Activated CD4-positive, alpha-beta T cell treated with anti-CD3 and anti-CD28 coated beads, Interleukin-2, amount 50 U/mL, for 1 hour (primary cell): ENCODE measurements around the gene MPPED1.
A peak's percentile ranks its signal among the peaks of the same experiment; 100 is the strongest.

Experiments
- DNase-seq: peaks from one replicate; pipeline ENCODE4 v3.0.0-alpha.2; 2020

The MPPED1 gene, protein sequence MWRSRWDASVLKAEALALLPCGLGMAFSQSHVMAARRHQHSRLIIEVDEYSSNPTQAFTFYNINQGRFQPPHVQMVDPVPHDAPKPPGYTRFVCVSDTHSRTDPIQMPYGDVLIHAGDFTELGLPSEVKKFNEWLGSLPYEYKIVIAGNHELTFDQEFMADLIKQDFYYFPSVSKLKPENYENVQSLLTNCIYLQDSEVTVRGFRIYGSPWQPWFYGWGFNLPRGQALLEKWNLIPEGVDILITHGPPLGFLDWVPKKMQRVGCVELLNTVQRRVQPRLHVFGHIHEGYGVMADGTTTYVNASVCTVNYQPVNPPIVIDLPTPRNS

DNA sequence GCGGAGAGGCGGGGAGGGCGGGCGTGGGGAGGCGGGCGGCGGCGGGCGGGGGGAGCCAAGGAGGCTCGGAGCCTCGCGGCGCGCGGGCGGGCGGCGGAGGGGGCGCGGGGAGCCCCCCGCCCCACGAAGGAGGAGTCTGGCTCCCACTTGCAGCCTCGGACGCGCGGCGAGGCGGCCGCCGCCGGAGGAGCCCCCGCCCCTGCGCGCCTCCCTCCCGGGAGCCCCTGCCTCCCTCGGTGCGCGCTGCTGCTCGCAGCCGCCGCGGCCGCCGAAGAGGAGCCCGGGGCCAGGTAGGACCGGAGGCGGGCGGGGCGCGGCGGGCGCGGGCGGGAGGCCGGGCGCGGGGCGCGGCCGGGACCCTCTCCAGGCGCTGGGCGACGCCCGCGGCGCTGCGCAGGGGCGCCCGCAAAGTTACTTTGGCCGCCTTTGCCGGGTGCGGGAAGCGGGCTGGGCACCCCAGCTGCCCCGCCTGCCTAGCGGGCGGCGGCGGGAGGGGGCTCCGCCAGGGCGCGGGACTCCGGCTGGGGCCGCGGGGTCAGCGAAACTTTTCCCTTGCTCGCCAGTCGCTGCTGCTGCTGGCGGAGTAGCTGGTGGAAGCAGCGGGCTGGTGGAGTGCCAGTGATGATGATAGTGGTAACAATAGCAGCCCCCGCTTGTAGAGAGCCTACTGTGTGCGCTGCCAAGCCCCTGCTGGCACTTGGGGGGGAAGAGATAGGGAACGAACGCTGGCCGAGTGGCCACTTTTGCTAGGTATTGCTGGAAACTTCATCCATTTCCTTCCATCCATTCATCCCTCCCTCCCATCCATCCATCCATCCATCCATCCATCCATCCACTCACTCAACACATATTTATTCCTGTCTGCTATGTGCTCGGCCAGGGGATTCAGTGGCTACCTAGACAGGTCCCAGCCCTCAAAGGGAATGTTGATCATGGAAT is at the start of gene MPPED1:
Gene MPPED1 (plus strand): TSS at position 146 of the 939 bp plus-strand sequence. CDS start 12,972 bp downstream, outside the sequence.
- DNase-seq: no peak

DNA sequence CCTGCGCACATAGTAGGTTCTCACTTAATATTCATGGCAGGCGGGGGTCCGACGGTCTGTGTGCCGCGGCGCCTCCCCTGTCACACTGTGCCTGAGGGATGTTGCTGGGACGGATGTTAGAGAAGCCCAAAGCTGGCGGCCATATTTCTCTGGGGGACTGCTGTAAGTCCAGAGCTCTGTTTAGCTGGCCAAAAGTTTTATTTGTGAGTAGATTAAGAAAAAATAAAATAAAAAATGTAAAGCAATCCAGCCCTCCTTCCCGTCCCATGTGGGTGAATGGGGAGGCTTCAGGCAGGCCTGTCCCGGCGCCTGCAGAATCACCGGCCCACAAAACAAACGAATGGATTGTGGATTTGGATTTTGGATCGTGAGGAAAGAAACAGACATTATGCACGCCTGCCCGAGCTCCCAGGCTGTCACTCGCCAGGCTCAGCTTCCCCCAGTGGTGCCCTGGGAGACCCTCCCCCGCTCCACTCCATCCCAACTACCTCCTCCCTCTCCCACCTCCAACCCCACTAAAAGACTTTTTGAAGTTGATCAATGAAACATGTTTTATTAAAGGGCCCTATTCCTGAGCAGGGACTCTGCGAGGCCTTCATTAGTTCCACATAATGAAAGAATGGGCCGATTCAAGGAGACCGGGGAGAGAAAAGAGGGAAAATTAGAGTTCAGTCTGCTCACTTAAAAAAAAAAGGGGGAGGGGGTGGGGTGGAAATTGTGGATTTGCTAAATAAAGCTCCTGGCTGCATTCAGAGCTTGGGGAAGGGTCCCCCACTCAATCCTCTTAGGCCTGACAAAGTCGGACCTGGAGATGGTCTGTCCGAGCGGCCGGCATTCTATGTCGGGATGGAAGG is 48.3 kb upstream of the MPPED1 start:
- DNase-seq: no peak

DNA sequence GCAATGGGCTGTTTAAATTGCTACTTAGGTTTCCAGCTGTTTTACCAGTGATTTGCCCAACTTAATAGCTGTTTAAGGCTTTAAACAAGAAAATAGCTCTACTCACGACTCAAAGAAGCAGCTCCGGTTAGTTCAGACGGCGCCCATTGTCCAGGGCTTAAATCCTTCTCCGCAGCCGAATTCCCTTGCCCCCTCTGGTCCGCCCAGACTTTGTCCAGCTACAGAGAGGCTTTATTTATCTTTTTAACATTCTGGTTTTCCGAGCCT is 47.7 kb upstream of the MPPED1 start:
- DNase-seq: no peak

DNA sequence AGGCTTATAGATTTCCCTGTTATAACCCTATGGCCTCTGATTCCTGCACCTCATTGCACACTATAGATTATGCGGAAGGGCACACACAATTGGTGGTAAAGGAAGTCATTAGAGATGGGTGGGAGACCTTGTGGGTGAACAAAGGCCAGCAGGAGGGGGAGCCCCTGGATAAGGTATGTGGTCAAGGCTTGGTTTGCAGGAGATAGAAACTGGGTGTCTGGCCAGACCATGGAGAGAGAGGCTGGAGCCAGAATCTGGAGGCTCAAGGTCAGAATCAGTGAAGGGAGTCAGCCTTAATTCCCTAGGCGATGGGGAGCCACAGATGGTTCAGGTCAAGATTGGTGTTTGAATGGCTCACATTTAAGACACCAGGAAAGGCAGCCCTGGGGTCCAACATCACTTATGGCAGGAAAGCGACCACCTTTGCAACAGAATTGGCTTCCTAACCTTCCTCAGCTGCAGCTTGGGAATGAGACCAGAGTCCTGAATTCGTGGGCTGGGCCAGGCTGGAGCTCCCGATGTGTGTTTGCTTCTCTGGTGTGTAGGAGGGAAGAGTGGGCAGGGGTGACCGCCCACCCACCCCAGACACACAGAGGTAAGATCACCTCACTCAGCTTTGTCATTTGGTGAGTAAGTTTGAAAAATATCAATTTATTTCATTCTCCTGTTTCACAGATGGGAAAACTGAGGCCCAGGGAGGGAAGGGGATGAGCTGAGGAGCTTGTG is 45.9 kb upstream of the MPPED1 start:
- no peak for DNase-seq

DNA sequence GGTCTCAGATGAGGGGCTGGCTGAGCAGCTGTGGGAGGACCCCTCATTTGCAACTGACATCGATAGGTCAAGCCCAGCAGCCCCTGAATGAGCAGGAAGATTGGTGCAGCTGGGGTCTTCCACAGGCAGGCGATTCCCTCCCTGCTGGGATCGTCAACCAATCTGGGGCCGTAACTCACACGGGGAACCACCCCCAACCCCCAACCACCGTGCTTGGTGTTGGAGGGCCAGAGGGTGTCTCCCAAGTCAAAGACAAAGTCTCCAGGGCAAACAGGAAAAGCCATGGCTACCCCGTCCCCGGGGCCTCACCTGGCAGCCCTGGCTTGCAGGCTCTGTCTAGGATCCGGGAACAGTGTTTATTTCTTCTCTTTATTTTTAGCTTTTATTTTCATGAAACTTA is 41.8 kb upstream of the MPPED1 start:
- no peak for DNase-seq

DNA sequence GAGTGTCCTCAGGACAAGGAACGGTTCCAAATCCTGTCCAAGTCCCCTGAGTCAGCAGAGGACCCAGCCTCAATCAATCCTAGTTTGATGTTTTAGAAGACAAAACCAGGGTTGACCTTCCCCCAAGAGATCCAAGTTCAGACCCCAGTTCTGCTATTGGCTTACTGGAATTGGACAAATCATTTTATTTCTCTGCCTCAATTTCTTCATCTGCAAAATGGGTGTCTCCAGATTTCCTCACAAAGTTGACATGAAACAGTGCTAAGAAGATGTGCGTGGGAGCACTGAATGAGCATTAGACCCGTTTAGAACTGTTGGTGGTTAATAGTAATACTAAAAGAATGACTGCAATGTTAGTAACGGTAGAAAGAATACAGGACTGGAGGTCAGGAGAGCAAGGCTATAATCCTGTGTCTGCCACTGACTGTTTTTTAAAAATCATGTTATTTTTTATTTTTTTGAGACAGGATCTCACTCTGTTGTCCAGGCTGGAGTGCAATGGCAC is 35.8 kb upstream of the MPPED1 start:
- DNase-seq: no peak

DNA sequence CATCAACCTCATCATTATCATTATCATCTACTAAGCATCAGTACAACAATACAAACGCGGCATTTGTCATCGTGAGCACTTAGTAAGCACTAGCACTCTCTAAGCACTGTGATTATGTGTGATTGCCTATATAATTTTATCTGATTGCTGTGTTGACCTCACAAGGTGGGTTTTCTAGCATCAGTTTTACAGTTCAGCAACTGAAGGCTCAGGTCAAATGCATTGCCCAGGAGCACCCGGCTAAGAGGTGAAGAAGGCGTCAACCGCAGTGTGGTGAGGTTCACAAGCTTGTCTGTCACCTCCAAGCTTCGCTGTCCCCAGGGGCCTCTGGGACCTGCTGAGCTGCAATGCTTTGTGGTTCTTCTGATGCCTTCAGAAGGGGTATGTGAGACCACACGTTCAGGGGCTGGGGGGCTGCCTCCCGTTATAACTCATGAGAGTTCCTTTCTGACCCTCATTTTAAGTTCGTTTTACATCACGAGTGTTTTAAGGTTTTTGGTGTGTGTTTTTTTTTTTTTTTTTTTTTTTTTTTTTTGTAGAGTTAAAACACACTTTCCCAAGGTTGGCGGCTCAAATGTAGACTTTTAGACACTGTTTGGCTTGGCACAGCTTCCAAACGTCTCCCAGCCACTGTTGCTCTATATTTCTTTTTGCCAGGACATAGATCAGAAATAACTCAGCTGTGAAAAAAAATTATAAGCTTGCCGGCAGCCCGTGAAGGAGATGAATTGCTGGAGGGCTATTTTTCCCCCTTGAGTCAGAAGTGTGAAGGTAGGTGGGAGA is 34.9 kb upstream of the MPPED1 start:
- peak; percentile 6 for DNase-seq

DNA sequence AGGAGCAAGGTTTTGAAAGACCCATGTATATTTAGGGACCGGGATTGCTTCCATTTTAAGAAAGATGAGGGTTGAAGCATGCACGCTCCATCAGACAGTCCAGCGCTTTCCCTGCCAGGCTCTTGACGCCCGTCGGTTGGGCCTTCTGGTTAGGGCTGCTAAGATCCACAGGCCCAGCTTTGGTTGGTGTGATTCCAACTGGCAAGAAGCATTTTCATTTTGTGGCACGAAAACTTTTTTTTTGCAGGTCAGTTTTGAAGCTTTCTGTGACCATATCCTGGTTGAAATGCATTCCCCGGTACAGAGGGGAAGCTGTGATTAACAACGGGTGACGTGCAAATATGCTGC is 34.3 kb upstream of the MPPED1 start:
- no peak for DNase-seq

DNA sequence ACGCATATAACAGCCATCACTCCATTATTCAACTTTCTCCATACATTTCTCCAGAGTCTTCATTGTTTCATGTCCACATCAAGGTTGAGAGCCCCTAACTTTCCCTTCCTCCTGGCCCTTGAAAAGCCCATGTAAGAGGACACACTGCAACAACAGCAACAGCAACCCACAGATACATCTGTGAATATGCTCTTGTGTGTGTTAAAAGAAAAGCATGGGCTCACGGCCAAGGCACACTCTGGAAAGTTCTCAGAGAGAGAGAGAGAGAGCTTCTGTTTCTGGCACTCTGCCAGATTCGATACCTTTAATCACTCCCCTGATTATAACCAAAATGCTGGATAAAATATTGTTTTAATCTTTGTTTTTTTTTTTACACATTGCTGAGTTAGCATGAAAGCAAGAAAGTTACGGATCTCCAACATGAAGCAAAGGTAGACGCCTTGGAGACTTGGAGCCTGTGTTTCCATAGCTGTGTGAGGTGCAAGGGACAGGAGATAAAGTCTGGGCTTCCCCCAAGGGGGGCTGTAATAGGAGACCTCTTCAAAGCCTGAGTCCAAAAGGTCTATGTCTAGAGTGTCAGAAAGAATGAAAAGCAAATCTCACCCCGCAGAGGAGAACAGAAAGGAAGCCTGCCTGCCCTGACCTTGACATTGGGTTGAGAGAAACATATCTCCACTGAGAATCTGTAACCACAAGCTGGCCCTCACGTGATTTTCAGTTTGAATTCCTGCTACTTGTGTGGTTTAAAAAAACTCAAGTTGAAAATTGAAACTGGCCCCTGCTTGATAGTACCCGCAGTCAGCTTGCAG is 33.7 kb upstream of the MPPED1 start:
- DNase-seq: no peak

DNA sequence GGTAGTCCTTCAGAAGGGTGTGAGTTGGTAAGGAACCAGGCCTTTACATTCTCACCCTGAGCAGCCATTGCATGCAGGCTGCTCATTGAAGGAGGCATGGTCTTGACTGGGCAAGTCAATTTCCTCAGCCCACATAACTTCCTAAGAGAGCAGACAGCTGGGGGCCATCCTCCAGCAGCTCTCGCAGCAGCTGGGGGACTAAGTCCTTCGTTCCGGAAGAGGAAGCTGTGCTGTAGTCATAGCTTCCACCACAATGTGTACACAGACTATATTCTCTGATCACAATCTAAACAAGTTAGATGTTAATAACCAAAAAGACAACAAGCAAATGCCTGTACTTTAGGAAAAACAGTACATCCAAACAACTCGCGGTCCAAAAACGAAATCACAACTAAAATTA is 30.1 kb upstream of the MPPED1 start:
- DNase-seq: no peak

DNA sequence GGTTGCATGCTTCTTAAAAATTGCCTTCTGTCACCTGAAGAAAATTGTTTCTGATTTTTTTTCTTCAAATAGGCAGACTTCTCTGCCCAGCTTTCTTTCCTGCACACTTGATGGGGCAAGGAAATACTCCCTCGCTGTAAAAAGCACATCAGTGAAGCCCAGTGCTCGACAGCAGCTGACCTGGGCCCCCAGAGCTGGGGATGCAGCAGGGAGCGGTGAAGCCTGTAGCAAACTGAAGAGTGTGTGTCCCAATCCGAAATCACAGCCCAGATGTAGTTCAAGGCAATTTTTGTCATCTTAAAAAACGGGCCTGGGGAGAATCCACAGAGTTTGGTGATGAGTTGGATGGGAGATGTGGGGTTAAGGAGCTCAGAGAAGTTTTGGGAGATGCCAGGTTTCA is 27.0 kb upstream of the MPPED1 start:
- no peak for DNase-seq

DNA sequence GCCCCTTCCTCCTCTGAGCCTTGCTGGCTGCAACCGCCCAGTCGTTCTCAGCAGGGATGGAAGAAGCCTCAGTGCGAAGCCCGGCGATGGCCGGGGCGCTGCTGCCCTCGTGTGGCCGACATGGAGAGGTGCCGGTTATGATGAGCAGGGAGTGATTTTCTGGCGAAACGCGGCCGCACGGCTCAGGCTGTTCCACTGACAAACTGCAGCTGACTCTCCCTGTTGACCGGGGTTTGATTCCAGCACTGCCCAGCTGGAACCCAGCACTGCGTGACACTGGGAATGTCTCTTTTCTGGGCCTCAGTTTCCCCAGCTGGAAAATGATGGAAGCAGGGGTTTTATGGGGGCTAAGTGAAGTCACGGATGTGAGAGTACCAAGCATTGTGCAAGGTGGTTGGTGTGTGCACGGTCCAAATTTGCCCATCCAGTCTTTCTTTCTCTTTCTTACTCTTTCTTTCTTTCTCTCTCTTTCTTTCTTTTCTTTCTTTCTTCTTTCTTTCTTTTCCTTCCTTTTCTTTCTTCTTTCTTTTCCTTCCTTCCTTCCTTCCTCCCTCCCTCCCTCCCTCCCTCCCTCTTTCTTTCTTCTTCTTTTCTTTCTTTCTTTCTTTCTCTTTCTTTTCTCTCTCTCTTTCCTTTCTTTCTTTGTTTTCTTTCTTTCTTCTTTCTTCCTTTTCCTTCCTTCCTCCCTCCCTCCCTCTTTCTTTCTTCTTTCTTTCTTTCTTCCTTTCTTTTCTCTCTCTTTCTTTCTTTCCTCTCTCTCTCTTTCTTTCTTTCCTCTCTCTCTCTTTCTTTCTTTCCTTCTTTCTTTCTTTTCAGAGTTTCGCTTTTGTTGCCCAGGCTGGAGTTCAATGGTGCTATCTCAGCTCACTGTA is 25.8 kb upstream of the MPPED1 start:
- peak; percentile 69 for DNase-seq

DNA sequence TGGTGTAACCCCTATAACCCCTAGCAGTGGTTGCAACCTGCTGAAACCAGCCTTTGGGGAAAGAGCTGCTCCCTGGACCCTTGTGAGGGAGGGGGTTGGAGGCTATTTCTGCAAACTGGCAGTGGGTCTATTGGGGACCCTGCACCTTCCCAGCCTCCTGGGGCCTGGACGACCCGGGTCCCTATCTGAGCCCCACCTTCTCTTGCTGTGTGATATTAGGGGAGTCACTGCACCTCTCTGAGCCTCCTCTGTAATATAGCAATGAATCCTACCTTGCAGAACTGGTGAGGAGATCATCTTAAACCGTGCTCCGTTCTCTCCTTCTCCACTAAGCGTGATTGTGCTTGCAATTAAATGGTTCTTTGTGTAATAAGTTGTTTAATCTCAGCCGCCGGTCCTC is 24.0 kb upstream of the MPPED1 start:
- no peak for DNase-seq

DNA sequence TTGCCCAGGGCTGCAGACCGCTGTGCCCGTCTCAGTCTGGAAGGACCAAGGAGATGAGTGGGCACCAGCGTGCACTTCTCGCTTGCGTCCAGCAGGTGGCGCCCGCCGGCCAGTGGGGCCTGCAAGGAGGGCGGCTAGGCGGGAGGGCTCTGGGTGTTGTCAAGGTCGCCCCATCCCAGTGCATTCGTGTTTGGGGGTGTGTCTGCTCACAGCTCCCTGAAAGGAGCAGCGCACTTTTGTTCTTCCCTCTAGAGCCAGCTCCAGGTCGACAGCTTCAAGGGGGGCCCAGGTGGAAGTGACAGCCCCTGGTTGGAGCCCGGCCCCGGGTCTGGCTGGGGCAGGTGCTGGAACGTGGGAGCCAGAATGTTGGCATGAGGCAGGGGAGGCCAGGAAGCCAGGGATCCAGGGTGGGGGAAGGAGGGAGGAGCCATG is 23.4 kb upstream of the MPPED1 start:
- peak; percentile 67 for DNase-seq

DNA sequence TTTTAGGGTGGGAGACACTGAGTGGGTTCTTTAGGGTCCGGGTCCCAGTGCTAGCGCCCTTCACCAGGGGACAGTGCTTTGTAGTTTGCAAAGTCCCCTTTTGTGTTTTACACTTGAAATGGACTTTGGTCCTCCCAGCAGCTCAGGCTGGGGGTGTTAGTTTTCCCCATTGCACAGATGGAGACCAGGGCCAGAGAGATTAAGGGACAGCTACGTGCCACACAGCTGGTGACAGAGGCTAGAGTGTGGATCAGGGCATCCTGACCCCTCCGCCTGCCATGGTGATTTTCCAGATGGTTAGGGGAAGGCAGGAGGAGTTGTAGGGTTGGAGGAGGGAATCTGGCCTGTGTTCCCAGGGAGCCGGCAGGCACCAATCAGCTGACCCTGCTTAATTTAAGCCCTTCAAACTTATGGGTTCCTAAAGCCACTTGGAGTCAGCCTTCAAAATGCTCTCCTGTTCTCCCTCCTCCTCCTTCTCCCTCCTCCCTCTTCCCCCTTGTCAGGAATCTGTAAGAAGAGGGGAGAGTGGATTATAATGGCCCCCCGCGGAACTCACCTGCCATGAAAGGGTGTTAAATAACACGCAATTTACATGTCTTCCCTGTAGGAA is 22.5 kb upstream of the MPPED1 start:
- no peak for DNase-seq

DNA sequence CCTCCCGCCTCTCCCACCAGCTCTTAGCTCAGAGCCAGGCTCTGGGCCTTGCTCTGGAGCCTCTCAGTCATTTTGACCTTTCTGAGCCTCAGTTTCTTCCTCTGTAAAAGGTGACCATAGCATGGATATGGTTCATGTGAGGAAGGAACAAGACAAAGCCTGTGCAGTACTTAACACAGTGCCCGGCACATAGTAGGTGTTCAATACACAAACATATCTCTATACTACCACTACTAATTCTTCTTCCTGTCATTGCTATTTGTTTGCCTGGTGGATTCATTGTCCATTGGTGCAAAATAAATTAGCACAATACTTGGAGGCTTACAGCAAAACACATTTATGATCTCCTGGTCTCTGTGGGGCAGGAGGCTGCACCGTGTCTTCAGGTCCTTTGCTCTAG is 21.6 kb upstream of the MPPED1 start:
- DNase-seq: no peak

DNA sequence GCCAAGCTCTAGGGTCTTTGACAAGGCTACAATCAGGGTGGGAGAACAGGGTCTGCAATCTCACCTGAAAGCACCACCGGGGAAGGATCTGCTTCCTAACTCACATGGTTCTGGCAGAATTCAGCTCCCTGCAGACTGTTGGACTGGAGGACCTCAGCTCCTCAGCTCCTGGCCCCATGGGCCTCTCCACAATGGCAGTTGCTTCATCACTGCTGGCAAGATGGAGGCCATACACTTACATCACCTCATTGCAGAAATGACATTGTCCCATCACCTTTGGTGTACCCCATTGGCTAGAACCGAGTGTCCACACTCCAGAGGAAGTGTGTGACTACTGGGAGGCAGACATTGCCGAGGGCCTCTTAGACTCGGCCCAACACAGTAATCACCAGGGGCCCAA is 20.9 kb upstream of the MPPED1 start:
- no peak for DNase-seq

DNA sequence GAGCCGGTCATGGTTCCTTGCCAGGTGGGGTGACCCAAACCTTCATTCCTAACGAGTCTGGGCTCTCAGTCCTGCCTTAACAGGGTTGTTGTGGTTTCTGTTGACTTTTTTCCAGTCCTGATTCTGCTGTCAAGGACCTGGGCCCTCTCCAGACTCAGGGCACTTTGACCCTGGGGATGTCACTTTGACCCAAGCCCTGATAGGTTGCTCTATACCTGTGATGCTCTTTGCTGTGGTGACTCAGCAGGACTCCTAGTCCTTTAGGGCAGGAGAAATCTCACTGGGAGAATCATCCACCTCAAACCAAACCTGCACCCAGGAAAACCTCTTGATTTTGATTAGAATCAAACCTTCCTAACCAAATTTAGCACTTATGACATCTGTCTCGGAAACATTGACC is 20.5 kb upstream of the MPPED1 start:
- DNase-seq: no peak

DNA sequence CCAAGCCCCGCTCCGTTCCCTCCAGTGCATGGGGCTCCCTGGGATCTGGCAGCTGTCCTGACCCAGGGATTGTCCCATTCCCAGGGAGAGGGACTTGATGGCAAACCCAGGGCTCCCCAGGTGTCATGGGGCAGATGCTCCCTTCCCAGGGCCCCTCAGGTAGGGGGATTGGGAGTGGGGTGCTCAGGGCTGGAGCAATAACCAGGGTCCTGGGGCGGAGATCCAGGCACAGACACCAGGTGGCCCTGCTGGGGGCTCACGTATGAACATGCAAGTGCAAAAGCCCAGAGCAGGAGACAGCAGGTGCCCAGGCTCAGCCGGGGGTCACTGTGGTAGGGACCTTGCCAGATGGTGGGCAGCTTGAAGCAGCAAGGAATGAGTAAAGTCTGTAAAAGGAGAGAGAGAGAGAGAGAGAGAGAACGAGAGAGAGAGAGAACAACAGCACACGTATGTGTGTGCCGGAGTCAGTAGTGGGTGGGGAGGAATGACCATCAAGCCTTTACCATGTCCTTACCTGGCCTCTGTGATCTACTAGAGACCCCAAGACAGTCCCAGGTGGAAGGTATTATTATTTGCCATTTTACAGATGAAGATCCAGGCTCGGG is 19.3 kb upstream of the MPPED1 start:
- no peak for DNase-seq
